Glutamatergic neuron (in vitro differentiated cells): ENCODE measurements around the gene UTP11. TPM values are rescaled to one million over a fixed set of nuclear protein-coding genes. Genes with fewer than 3 reads are reported as not detected.

Experiments
- DNase-seq: peaks from one replicate; pipeline ENCODE4 v3.0.0; 2022
- H3K27ac Mint-ChIP-seq: one replicate; pipeline ENCODE4 v1.8.0; 2020; ENCODE audit warnings: mild to moderate bottlenecking, mixed read lengths, inconsistent platforms; ENCODE audit not compliant: unreplicated experiment
- H3K27me3 Mint-ChIP-seq: one replicate; pipeline ENCODE4 v1.8.0; 2020; ENCODE audit warnings: mild to moderate bottlenecking, moderate library complexity, mixed read lengths, inconsistent platforms; ENCODE audit not compliant: unreplicated experiment
- H3K36me3 Mint-ChIP-seq: one replicate; pipeline ENCODE4 v1.8.0; 2020; ENCODE audit warnings: mild to moderate bottlenecking, mixed read lengths, inconsistent platforms; ENCODE audit not compliant: unreplicated experiment
- H3K4me1 Mint-ChIP-seq: one replicate; pipeline ENCODE4 v1.8.0; 2020; ENCODE audit warnings: mild to moderate bottlenecking, low read depth, mixed read lengths, inconsistent platforms; ENCODE audit not compliant: unreplicated experiment
- H3K4me3 Mint-ChIP-seq: one replicate; pipeline ENCODE4 v1.8.0; 2020; ENCODE audit warnings: mild to moderate bottlenecking, mixed read lengths, inconsistent platforms; ENCODE audit not compliant: unreplicated experiment
- H3K9me3 Mint-ChIP-seq: one replicate; pipeline ENCODE4 v1.8.0; 2020; ENCODE audit warnings: mild to moderate bottlenecking, moderate library complexity, mixed read lengths, inconsistent platforms; ENCODE audit not compliant: unreplicated experiment
- total RNA-seq: library from RNA; stranded (reverse); fragmentation: NEBNext Ultra II Directional; extraction: Animal tissue kit (Norgen Biotek cat#: 25700); gene quantifications from one replicate; pipeline ENCODE4 v1.2.1, GENCODE V29; 2021; ENCODE audit not compliant: unreplicated experiment
- TF ChIP-seq, protein P1 (sequence below): fragments of 200-600 bp; sonication (generic); IDR thresholded peaks from one replicate; pipeline ENCODE4 v1.5.0; 2021; ENCODE audit not compliant: partially characterized antibody, unreplicated experiment

UTP11 gene
- total RNA-seq, 1 donor from 2014 or later, result 34.6 TPM

DNA sequence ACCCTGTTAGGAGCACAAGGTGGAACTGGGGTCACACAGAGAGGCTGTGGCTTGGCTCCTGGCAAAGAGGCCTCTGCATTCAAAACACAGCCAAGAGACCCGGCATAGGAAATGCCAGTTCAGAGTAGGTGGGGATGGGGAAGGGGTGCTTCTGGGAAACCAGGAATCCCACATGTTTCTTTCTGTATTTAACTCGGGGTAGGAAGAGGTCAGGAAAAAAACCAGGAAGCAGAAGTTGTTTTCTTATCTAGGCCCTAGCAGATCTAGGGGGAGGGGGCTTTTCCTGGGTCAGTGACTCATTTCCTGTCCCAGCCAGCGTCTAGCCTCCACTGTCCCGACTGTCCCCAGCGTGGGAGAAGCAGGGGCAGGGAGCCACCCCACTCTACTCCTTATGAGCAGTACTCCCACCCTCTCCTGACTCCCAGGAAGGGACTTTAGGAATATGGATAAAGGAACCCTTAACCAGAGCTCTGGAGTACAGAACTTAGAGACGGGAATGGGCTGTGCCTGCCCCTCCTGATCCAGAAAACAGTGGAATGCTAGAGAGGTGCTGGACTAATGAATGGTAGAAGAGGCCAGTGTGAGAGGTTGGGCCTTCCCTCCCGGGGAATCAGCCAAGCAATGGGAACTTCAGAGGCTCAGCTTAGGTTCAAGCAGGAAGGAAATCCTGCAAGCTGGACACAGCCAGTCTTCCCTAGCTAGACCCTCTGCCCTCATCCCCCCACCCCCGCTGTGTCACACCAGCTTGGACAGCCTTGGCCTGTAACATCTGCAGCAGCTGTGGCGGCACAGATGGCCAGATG lies 12.9 kb upstream of the UTP11 start:
- peaks cover 5% of the 10 kb centered on the region for H3K9me3 Mint-ChIP-seq
- TF ChIP-seq, protein P1, sequence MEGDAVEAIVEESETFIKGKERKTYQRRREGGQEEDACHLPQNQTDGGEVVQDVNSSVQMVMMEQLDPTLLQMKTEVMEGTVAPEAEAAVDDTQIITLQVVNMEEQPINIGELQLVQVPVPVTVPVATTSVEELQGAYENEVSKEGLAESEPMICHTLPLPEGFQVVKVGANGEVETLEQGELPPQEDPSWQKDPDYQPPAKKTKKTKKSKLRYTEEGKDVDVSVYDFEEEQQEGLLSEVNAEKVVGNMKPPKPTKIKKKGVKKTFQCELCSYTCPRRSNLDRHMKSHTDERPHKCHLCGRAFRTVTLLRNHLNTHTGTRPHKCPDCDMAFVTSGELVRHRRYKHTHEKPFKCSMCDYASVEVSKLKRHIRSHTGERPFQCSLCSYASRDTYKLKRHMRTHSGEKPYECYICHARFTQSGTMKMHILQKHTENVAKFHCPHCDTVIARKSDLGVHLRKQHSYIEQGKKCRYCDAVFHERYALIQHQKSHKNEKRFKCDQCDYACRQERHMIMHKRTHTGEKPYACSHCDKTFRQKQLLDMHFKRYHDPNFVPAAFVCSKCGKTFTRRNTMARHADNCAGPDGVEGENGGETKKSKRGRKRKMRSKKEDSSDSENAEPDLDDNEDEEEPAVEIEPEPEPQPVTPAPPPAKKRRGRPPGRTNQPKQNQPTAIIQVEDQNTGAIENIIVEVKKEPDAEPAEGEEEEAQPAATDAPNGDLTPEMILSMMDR, result no peak
- DNase-seq, result peak; percentile 59
- H3K4me1 Mint-ChIP-seq, result peaks cover 24% of the 10 kb centered on the region
- H3K27me3 Mint-ChIP-seq, result peaks cover 14% of the 10 kb centered on the region
- peak overlapping the region; percentile 77 for H3K4me3 Mint-ChIP-seq
- peaks cover 5% of the 10 kb centered on the region for H3K36me3 Mint-ChIP-seq
- peak overlapping the region; percentile 94 for H3K27ac Mint-ChIP-seq

GRCh38 chr1:38000233-38000528 lies 12.4 kb upstream of the UTP11 start:
- Mint-ChIP-seq H3K36me3 (peaks cover 5% of the 10 kb centered on the region), H3K27ac (peak overlapping the region; percentile 94), H3K9me3 (peaks cover 5% of the 10 kb centered on the region), H3K27me3 (peaks cover 13% of the 10 kb centered on the region), H3K4me1 (peaks cover 25% of the 10 kb centered on the region), H3K4me3 (peak overlapping the region; percentile 77)
- DNase-seq, result no peak
- TF ChIP-seq, protein P1, result no peak

DNA sequence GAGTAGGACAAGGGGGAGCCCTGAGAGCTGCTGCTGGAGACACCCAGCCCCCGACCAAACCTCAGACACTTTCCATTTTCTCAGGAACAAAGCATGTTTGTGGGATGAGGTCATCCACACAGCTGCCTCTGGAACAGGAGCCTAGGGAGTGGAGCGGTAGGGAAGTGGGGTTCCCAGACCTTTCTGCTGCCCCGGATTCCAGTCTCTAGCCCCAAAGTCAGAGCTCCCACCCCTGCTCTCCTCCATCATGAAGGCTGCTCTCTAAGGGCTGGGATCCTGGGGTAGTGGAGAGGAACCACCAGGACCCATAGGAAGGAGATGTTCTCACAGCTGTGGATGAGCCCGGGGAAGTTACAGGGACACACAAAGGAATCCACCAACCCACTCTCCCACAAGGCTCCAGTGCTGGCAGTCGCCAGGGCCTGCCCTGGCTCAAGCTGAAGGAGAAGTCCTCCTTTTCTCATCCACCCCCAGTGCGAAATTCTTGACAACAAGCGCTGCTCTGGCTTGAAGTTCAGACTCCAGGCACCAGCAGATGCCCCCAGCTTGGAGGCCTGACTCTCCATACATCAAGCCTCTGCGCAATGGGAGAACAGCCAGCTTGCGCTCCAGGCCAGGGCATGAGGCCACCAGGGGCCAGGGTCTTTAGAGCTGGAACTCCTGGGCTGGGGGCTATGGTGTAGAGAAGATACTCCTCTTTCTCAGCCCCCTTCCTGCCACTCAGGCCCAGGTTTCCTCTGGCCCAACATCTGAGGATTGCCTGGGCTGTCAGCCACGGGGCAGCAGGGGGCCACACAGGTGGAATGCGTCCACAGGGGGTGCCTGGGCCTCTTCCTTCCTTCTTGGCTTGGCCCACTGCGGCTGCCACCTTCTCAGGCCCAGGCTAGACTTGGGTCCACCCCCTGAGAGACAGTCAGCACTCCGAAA lies 11.7 kb upstream of the UTP11 start:
- TF ChIP-seq, protein P1, result no peak
- H3K36me3 Mint-ChIP-seq, result peaks cover 5% of the 10 kb centered on the region
- DNase-seq, result no peak
- peak overlapping the region; percentile 69 for H3K4me3 Mint-ChIP-seq
- H3K9me3 Mint-ChIP-seq, result peaks cover 5% of the 10 kb centered on the region
- H3K27me3 Mint-ChIP-seq, result peaks cover 13% of the 10 kb centered on the region
- peaks cover 25% of the 10 kb centered on the region for H3K4me1 Mint-ChIP-seq
- peak overlapping the region; percentile 94 for H3K27ac Mint-ChIP-seq

DNA sequence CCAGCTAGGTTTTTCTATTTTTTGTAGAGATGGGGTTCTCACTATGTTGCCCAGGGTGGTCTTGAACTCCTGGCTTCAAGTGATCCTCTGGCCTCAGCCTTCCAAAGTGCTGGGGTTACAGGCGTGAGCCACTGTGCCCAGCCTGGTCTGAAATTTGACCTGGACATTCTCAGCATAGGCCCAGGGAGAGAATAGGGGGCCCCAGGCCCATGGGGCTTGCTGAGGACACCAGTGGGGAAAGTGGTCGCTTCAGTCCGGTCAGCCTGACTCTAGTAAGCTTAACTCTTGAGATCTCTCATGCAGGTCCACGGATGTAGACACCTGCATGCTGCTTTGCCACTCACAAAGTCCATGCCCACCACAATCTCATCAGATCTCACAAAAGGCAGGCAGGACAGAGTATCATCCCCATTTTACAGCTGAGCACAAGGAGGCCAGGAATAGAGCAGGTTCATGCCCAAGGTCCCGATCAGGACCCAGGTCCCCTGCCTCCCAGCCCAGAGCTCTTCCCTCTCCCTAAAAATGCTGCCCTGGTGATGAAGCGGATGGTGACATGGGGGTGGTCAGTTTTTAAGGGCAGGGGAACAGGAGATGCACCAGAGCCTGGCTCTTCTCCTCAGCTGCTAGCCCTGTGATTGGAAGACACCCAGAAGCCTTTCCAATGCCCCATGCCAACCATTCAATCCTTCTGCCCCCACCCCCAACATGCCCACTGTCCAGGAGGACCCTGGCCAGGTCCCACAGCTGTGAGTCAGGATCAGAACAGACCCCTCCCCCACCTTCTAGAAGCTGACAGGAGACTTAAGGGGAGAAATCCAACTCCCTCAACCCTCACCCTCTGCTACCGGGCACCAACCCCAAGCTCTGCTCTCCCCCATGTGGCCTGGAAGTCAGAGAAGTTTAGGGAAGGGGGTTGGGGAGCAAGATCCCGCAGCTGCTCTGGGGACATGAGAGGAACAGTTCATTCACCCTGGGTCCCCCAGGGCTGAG lies 9.0 kb upstream of the UTP11 start:
- TF ChIP-seq, protein P1, result no peak
- Mint-ChIP-seq H3K4me3 (peak overlapping the region; percentile 93), H3K27me3 (peaks cover 13% of the 10 kb centered on the region), H3K9me3 (peaks cover 5% of the 10 kb centered on the region), H3K36me3 (no peaks in the 10 kb centered on the region), H3K27ac (no peak overlapping the region), H3K4me1 (peaks cover 25% of the 10 kb centered on the region)
- no peak for DNase-seq
